ENCODE data around the gene STYX. TPM values are rescaled to one million over a fixed set of nuclear protein-coding genes. Genes with fewer than 3 reads are reported as not detected.

Gene STYX
- total RNA-seq, 6 experiments from 2014 or later = 10.1 to 18.3 (median 13.1) TPM

- TF ChIP-seq CTCF (IDR thresholded peaks at IDR 0.05) = no peak
- TF ChIP-seq POLR2A (IDR thresholded peaks at IDR 0.05) = no peak
- 90% methylated on average over 6 of the region's 7 CpGs for WGBS (ENCODE audit: insufficient coverage, low coverage, low lambda C conversion rate, missing lambda C conversion rate)
- Histone ChIP-seq H3K36me3 (peaks cover 0 to 62% (median 15%) of the 10 kb centered on the region in 4 donors), H3K9me3 (no peaks in the 10 kb centered on the region), H3K4me3 (no peak overlapping the region), H3K27me3 (no peaks in the 10 kb centered on the region), H3K4me1 (peaks cover 0 to 16% (median 0%) of the 10 kb centered on the region in 4 donors), H3K27ac (no peak overlapping the region)
- peak; percentile 14 to 46 (median 25) for ATAC-seq
- intact Hi-C loops (cut with DNase I) = no loop called here
- DNase-seq = no peak
Measured at GRCh38 chr14:52776816-52777215, 46.9 kb downstream of the STYX start.

- Histone ChIP-seq H3K9me3 (no peaks in the 10 kb centered on the region), H3K4me1 (peaks cover 0 to 26% (median 4%) of the 10 kb centered on the region in 4 donors), H3K4me3 (no peak overlapping the region), H3K27me3 (no peaks in the 10 kb centered on the region), H3K36me3 (peaks cover 0 to 56% (median 13%) of the 10 kb centered on the region in 4 donors), H3K27ac (no peak overlapping the region)
- no peak for DNase-seq
- intact Hi-C loops (cut with DNase I) = no loop called here
- ATAC-seq = no peak
- TF ChIP-seq CTCF (IDR thresholded peaks at IDR 0.05) = no peak
- TF ChIP-seq POLR2A (IDR thresholded peaks at IDR 0.05) = no peak
- WGBS (ENCODE audit: insufficient coverage, low coverage, low lambda C conversion rate, missing lambda C conversion rate) = 94% methylated on average over 6 of the region's 7 CpGs
Measured at GRCh38 chr14:52778702-52779101, 48.7 kb downstream of the STYX start.

- H3K36me3 ChIP-seq = peaks cover 0 to 43% (median 11%) of the 10 kb centered on the region in 4 donors
- peak in 1 of 4 donors; percentile 71 for ATAC-seq
Measured at GRCh38 chr14:52780893-52781292, 50.9 kb downstream of the STYX start.

GRCh38 chr14:52781629-52782028, 51.7 kb downstream of the STYX start:
- Histone ChIP-seq H3K27me3 (no peaks in the 10 kb centered on the region), H3K4me3 (no peak overlapping the region), H3K27ac (peak overlapping the region in 1 of 3 donors; percentile 7), H3K4me1 (peaks cover 0 to 26% (median 4%) of the 10 kb centered on the region in 4 donors), H3K36me3 (peaks cover 0 to 36% (median 11%) of the 10 kb centered on the region in 4 donors), H3K9me3 (no peaks in the 10 kb centered on the region)
- WGBS (ENCODE audit: insufficient coverage, low coverage, low lambda C conversion rate, missing lambda C conversion rate) = 88% methylated on average over 1 of the region's 1 CpG
- ATAC-seq = no peak
- intact Hi-C loops (cut with DNase I) = no loop called here
- no peak for TF ChIP-seq CTCF (IDR thresholded peaks at IDR 0.05)
- no peak for TF ChIP-seq POLR2A (IDR thresholded peaks at IDR 0.05)
- DNase-seq = no peak

More at GRCh38 chr14:52780893-52781292, 50.9 kb downstream of the STYX start:
- Histone ChIP-seq H3K9me3 (no peaks in the 10 kb centered on the region), H3K27me3 (no peaks in the 10 kb centered on the region), H3K27ac (no peak overlapping the region), H3K4me3 (no peak overlapping the region), H3K4me1 (peaks cover 0 to 26% (median 4%) of the 10 kb centered on the region in 4 donors)
- intact Hi-C loops (cut with DNase I) = no loop called here
- TF ChIP-seq POLR2A (IDR thresholded peaks at IDR 0.05) (no peak), CTCF (IDR thresholded peaks at IDR 0.05) (no peak)
- 77% methylated on average over 1 of the region's 1 CpG for WGBS (ENCODE audit: insufficient coverage, low coverage, low lambda C conversion rate, missing lambda C conversion rate)
- DNase-seq = no peak
